ENCODE data around the gene RNF166.

Gene RNF166

DNA sequence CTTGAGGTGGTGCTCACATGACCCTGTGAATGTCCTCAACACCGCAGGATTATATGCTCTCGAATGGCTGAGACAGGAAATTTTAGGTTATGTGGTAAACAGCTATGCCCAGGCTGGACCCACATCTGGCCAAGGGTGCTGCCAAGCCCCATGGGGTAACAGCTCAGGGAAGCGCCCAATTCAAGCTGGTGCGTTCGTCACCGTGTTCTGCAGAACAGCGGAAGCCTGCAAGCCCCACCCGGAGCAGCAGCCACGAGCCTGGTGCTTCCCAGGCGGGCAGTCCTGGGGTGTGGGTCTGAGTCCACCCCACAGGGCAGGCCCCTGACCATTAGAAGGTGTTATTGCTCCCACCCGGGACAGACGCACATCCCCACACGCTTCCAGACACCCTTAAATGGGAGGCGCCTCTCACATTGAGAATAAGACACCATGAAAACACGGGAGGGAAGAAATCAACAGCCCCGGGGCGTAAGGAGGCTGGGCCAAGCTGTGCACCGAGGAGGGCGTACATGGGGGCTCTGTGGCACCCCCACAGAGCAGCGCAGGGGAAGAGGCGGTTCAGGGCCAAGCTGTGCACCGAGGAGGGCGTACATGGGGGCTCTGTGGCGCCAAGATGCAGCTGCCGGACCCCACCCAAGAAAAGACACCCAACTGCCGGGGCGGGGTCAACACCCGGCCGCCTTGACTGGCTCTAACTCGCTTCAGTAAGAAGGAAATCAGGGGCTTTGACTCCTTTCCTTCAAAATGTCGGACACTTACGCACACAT, 52.4 kb downstream of the RNF166 start:
- DNase-seq (ENCODE audit: low read depth, low spot score) = no peak

DNA sequence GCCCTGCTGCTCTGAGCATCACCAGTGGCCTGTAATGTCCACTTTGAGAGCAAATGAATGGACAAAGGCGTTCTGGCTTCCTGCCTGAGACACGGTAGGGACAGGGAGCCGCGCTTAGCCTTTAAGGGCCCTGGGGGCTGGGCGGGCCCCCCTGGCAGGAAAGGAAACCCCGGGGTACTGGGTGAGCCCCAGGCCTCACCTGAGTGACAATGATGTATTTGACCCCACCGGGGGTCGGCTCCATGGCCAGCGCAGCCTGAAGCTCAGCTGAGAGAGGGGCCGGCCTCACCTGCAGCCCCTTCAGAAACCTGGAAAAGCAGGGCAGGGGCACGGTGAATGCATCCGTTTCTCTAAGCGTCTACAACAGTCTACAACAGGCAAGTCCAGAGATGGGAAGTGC, 53.1 kb downstream of the RNF166 start:
- no peak for DNase-seq (ENCODE audit: low read depth, low spot score)

DNA sequence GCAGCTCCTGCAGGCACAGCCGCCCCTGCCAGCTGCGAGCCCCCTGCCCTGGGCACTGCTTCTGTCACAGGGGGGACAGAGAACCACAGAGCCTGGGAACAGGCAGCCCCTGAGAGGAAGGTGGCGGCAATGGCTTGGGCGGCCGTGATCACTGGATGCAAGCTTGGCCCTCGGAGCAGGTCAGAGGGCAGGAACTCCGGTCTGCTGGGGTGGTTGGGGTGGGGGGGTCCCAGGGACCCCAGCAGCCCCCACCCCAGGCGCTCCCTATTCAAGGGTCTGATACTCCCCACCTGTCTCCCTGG, 53.5 kb downstream of the RNF166 start:
- DNase-seq (ENCODE audit: low read depth, low spot score) = no peak

DNA sequence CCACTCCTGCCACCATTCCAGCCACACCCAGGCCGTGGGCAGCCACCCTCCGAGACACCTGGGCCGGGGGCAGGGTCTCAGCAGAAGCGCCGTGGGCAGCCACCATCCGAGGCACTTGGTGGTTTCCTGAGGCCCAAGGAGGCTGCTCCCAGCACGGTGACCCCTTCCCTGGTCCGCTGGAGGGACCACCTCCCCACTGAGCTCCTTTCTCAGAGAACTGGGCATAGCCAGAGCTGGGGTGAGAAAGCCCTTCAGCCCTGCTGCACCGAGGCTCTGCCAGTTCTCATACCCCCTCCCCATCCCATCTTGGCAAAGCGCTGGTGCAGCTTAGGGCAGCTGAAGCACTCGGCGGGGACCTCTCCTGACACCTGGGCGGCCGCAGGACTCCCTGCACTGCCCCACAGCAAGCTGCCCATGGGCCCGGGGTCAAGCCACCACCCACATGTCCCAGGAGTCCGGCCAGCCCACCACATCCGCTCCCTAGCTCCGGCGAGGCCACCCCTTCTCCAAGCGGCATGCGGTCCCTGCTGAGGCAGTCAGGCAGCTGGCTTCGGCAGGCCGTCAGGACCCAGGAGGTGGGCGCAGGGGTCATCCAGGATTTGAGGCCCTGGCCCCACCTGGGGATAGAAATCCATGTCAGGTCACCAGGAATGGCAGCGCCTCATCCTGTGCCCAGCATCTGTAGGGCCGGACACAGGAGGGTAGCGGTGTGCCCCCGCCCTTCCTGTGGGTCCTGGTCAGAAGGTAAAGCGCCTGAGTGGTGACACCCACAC, 54.0 kb downstream of the RNF166 start:
- no peak for DNase-seq (ENCODE audit: low read depth, low spot score)

DNA sequence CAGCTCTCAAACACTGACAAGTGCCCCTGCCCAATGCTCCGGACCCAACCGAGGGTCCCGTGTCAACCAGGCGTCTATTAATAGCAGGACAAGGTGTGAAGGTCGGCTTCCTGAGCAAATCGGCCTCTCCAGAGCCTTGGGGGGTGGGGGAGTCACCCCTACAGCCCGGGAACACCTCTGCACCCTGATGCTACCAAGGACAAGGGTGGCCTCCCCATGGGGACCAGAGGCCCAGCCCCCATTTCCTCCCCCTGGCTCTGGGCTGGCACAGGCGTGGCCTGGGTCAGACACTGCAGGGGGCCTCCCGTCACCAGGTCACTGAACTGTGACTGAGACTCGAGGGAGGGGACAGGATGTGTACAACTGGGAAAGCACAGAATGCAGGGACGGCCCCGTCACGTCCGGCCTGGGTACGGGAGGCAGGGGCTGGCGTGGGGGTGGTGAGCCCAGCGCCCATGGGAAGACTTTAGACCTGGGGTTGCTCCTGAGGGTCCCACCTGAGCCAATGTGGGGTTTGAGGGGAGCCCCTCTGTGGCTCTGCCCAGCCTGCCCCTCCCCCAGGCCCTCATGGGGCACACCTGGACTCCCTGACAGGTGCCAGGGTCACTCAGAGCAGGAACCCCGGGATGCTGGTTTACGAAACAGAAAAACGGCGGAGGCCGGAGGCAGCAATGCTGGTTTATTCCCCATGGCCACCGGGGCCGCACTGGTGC, 54.8 kb downstream of the RNF166 start:
- DNase-seq (ENCODE audit: low read depth, low spot score) = peak; percentile 25

DNA sequence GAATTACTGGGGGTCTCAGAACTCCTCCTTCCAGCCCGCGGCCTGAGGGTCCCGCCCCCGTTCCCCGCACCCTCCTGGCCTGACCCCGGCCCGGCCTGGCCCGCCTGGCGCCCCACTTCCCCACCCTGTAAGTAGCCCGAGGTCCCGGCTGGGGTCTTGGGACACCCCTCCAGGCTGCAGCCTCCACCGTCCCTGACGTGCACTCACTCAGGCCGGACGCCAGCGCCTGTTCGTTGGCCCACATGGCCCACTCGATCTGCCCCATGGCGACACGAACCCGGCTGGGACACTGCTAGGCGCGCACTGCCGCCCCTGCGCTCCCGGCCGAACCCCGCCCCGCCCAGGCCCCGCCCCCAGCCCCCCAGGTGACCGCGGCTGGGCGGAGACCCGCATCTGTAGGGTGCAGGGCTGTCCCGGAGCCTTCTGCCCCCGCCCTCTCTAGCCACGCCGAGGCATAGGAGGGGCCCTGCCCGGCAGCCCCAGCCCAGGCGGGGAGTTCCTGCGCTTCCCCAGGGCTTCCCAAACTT, 55.4 kb downstream of the RNF166 start, which contains the start of gene CYBA:
Gene CYBA, minus strand, starts transcription at position 305 of the 527 bp plus-strand sequence. Its CDS starts 40 bp downstream, at position 265.
- peak; percentile 76 for DNase-seq (ENCODE audit: low read depth, low spot score)

DNA sequence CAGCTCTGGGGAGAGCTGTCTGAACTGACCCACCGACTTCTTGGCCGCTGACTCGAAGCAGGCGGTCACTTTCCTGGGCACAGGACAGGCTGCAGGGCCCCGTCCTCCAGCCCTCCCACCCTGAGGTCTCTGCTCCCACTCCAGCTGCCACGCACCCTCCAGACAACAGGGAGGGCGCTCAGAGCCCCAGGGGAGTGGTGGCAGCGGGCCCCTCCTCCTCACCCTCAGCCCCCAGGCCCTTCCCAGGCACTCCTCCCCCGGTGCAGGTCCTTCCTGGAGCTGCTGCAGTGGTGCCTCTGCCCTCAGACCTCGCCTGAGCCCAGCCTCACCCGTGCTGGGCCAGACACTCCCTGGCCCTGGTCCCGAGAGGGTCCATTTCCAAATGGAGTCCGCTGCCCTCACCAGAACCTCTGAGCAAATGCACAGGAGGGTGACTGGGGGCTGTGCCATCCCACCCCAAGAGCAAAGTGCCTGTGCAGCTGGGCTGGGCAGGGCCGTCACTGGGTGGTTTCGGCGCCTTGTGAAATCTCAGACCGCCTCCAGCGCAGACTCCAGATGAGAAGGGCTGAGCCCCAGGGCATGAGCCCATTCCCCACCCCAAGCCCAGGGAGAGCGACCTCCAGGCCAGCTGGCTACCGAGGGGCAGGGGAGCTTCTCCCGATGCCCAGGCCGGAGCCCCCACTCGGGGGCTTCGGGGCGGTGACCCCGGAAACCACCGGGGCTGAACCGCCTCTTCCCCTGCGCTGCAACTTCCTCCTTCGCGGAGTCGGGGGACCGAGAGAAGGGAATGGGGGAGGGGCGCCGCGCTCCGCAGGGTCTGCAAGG, 56.1 kb downstream of the RNF166 start:
- peak; percentile 53 for DNase-seq (ENCODE audit: low read depth, low spot score)

DNA sequence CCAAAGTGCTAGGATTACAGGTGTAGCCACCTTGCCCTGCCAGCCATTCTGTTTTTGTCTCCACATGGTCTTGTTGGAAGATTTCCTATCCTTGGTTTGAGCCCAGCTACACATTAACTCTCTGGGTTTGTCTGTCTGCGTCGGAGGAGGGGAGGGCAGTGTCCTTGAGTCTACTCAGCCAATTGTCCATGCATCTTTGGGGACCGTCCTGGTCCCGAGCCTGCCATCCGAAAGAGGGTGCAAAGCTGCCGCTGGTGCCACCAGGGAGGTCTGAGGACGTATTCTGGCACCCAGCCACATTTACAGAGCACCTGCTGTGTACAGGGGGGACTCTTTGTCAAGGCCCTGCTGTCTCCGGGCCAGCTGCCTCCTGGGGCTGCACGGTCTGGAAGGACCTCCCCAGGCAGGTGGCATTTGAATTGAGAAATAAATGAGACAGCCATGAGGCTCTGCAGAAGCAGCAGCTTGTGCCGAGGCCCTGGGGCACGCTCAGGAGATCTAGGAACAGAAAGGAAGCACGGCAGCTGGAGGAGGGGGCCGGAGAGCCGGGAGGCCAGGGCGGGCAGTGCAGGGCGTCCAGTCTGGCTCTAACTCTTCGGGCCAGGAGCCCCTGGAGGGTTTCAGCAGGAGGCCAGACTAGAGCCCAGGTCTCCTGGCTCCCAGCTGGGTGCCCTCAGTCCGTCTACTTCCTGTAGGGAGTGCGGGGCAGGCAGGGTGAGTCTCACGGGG, 56.8 kb downstream of the RNF166 start:
- DNase-seq (ENCODE audit: low read depth, low spot score) = no peak

DNA sequence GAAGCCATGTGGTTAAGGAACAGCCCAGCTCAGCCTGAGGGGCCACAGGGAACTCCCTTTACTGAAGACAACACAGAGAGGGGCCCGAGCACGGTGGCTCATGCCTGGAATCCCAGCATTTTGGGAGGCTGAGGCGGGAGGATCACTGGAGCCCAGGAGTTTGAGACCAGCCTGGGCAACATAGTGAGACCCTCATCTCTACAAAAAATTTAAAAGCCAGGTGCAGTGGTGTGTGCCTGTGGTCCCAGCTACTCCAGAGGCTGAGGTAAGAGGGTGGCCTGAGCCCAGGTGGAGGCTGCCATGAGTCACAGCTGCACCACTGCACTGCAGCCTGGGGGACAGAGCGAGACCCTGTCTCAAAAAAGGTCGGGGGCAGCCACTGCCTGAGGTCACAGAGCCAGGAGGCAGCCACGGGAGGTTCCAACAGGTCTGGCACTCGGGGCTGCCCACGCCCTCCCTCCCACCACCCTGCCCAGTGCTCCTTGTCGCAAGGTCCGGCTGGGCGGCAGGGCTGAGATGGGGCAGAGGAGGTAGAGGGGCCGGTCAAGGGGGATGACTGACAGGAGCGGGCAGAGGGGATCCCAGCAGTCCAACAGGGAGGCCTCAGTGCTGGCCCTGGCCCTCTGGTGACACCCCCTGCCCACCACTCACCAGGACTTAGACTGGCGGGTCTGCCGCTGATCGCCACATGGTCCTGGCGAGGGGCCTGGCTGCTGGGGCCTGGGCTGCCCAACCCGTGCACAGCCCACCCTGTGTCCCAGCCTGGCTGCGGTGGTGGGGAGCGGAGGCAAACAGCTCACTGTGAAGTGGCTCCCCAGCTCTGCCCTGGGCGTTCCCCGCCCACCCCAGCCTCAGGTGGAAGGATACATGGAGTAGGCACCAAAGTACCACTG, 58.8 kb downstream of the RNF166 start:
- no peak for DNase-seq (ENCODE audit: low read depth, low spot score)

All from astrocyte of the hippocampus (primary cell).